MM.1S (cell line): ENCODE measurements around the gene NUTF2.

Experiments
- DNase-seq: peaks from one replicate; pipeline ENCODE4 v3.0.0-alpha.2; 2015
- H2AFZ ChIP-seq: fragments of 300-600 bp; sonication (generic); 2 replicates; pipeline ENCODE4 v1.6.0; 2016; ENCODE audit warnings: antibody characterized with exemption, low read length
- H3F3A ChIP-seq: fragments of 300-600 bp; sonication (generic); 2 replicates; pipeline ENCODE4 v1.6.1; 2016; ENCODE audit warnings: mild to moderate bottlenecking, antibody characterized with exemption, low read length, moderate library complexity, mixed read lengths; ENCODE audit not compliant: insufficient read depth
- H3K27ac ChIP-seq: fragments of 300-600 bp; sonication (generic); 2 replicates; pipeline ENCODE4 v1.5.1; 2016; ENCODE audit warnings: mild to moderate bottlenecking, low read length
- H3K27me3 ChIP-seq: fragments of 300-600 bp; sonication (generic); replicated peaks from 2 replicates; pipeline ENCODE4 v1.6.0; 2016; ENCODE audit warnings: low read length; ENCODE audit not compliant: insufficient read depth
- H3K36me3 ChIP-seq: fragments of 300-600 bp; sonication (generic); replicated peaks from 2 replicates; pipeline ENCODE4 v1.6.1; 2016; ENCODE audit warnings: mild to moderate bottlenecking, low read length, mixed read lengths; ENCODE audit not compliant: insufficient read depth
- H3K4me1 ChIP-seq: fragments of 300-600 bp; sonication (generic); 2 replicates; pipeline ENCODE4 v1.6.1; 2016; ENCODE audit warnings: low read length, mixed read lengths
- H3K4me2 ChIP-seq: fragments of 300-600 bp; sonication (generic); 2 replicates; pipeline ENCODE4 v1.6.0; 2016; ENCODE audit warnings: low read depth, low read length
- H3K4me3 ChIP-seq: fragments of 300-600 bp; sonication (generic); 2 replicates; pipeline ENCODE4 v1.5.1; 2016; ENCODE audit warnings: low read length, mixed read lengths
- H3K79me2 ChIP-seq: fragments of 300-600 bp; sonication (generic); 2 replicates; pipeline ENCODE4 v1.6.1; 2016; ENCODE audit warnings: mixed run types, low read length, mixed read lengths
- H3K9ac ChIP-seq: fragments of 300-600 bp; sonication (generic); 2 replicates; pipeline ENCODE4 v1.6.1; 2016; ENCODE audit warnings: low read length, mixed read lengths
- H3K9me2 ChIP-seq: fragments of 300-600 bp; sonication (generic); replicated peaks from 2 replicates; pipeline ENCODE4 v1.6.1; 2016; ENCODE audit warnings: mild to moderate bottlenecking, low read length, mixed read lengths; ENCODE audit not compliant: insufficient read depth
- H3K9me3 ChIP-seq: fragments of 300-600 bp; sonication (generic); replicated peaks from 2 replicates; pipeline ENCODE4 v1.6.1; 2016; ENCODE audit warnings: mild to moderate bottlenecking, low read length, mixed read lengths; ENCODE audit not compliant: insufficient read depth
- H4K20me1 ChIP-seq: fragments of 300-600 bp; sonication (generic); 2 replicates; pipeline ENCODE4 v1.6.1; 2016; ENCODE audit warnings: mild to moderate bottlenecking, low read length, moderate library complexity, mixed read lengths; ENCODE audit not compliant: insufficient read depth
- CTCF ChIP-seq: fragments of 300-600 bp; sonication (generic); IDR thresholded peaks from 2 replicates; pipeline ENCODE4 v1.5.1; 2016; ENCODE audit warnings: antibody characterized with exemption, low read length, mixed read lengths
- EZH2 ChIP-seq: fragments of 300-600 bp; sonication (generic); optimal IDR thresholded peaks from 2 replicates; pipeline ENCODE3; 2017; ENCODE audit warnings: low read depth, mild to moderate bottlenecking, antibody characterized with exemption, low read length, mixed read lengths
- EZH2phosphoT487 ChIP-seq: fragments of 300-600 bp; sonication (generic); IDR thresholded peaks from 2 replicates; pipeline ENCODE4 v1.6.1; 2018; ENCODE audit warnings: antibody characterized with exemption, low read length

Gene NUTF2

GRCh38 chr16:67811899-67812298, 34.8 kb upstream of the NUTF2 start:
- Histone ChIP-seq H3K27me3 (no peaks in the 10 kb centered on the region), H3F3A (no peaks in the 10 kb centered on the region), H4K20me1 (no peaks in the 10 kb centered on the region), H3K9me3 (no peaks in the 10 kb centered on the region), H3K4me2 (no peak overlapping the region), H3K4me1 (no peaks in the 10 kb centered on the region), H3K9me2 (no peaks in the 10 kb centered on the region), H2AFZ (no peak overlapping the region), H3K36me3 (no peaks in the 10 kb centered on the region), H3K27ac (no peak overlapping the region), H3K4me3 (no peak overlapping the region), H3K9ac (no peak overlapping the region), H3K79me2 (no peaks in the 10 kb centered on the region)
- no peak for DNase-seq
- TF ChIP-seq CTCF (no peak), EZH2phosphoT487 (no peak), EZH2 (no peak)

DNA sequence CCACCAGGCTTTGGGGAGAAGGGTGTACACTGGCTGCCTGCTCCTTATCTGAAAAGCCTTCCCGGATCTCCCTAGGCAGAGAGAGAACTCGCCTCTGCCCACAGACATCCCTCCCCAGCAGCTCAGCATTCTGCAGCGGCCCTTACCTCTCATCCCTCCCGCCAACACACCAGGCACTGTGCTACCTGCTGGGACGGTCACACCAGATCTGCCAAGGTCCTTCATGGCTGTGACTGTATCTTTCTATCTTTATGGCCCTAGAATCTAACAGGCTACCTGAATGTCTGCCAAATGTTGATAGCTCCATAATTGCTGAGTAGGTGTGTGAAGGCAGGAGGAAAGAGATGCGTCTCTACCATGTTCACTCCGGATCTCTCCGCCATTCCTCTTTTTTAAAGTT, 32.2 kb upstream of the NUTF2 start:
- no peak for TF ChIP-seq EZH2
- no peak for TF ChIP-seq CTCF
- no peak for TF ChIP-seq EZH2phosphoT487
- H3K4me3 ChIP-seq = no peak overlapping the region
- H3K27me3 ChIP-seq = no peaks in the 10 kb centered on the region
- no peak overlapping the region for H3K4me2 ChIP-seq
- no peak for DNase-seq
- no peaks in the 10 kb centered on the region for H4K20me1 ChIP-seq
- H3K9me2 ChIP-seq = no peaks in the 10 kb centered on the region
- H3K9me3 ChIP-seq = no peaks in the 10 kb centered on the region
- no peaks in the 10 kb centered on the region for H3K79me2 ChIP-seq
- no peak overlapping the region for H2AFZ ChIP-seq
- H3K36me3 ChIP-seq = no peaks in the 10 kb centered on the region
- H3K9ac ChIP-seq = no peak overlapping the region
- no peaks in the 10 kb centered on the region for H3K4me1 ChIP-seq
- no peaks in the 10 kb centered on the region for H3F3A ChIP-seq
- H3K27ac ChIP-seq = no peak overlapping the region

- H3K4me2 ChIP-seq = no peak overlapping the region
- H3K27ac ChIP-seq = no peak overlapping the region
- no peaks in the 10 kb centered on the region for H3F3A ChIP-seq
- H3K4me3 ChIP-seq = no peak overlapping the region
- no peaks in the 10 kb centered on the region for H3K36me3 ChIP-seq
- no peaks in the 10 kb centered on the region for H3K27me3 ChIP-seq
- H4K20me1 ChIP-seq = no peaks in the 10 kb centered on the region
- no peaks in the 10 kb centered on the region for H3K9me3 ChIP-seq
- no peaks in the 10 kb centered on the region for H3K9me2 ChIP-seq
- no peak overlapping the region for H3K9ac ChIP-seq
- no peaks in the 10 kb centered on the region for H3K4me1 ChIP-seq
- no peak overlapping the region for H2AFZ ChIP-seq
- DNase-seq = no peak
- TF ChIP-seq EZH2phosphoT487 (no peak), CTCF (no peak), EZH2 (no peak)
- no peaks in the 10 kb centered on the region for H3K79me2 ChIP-seq
Observed at GRCh38 chr16:67820608-67821259, 26.0 kb upstream of the NUTF2 start.
